GM23248 (cell line): Measurements from ENCODE around the gene RHOC. TPM values are rescaled to one million over a fixed set of nuclear protein-coding genes. Genes with fewer than 3 reads are reported as not detected.
A peak's percentile ranks its signal among the peaks of the same experiment; 100 is the strongest.

Experiments
- DNase-seq: peaks from one replicate; pipeline ENCODE4 v3.0.0-alpha.2; 2015
- H2AFZ ChIP-seq: fragments of 200-600 bp; sonication (generic); 2 replicates; pipeline ENCODE4 v1.6.1; 2016; ENCODE audit warnings: antibody characterized with exemption
- H3F3A ChIP-seq: fragments of 200-600 bp; sonication (generic); 2 replicates; pipeline ENCODE4 v1.6.1; 2016; ENCODE audit warnings: mild to moderate bottlenecking, antibody characterized with exemption, mixed run types; ENCODE audit not compliant: insufficient read depth
- H3K27ac ChIP-seq: fragments of 200-600 bp; sonication (generic); 2 replicates; pipeline ENCODE4 v1.5.1; 2016; ENCODE audit warnings: mild to moderate bottlenecking
- H3K27me3 ChIP-seq: fragments of 200-600 bp; sonication (generic); replicated peaks from 2 replicates; pipeline ENCODE4 v1.6.1; 2016; ENCODE audit warnings: mild to moderate bottlenecking; ENCODE audit not compliant: insufficient read depth
- H3K36me3 ChIP-seq: fragments of 200-600 bp; sonication (generic); 2 replicates; pipeline ENCODE4 v1.6.1; 2016; ENCODE audit warnings: low read depth, mild to moderate bottlenecking
- H3K4me1 ChIP-seq: fragments of 200-600 bp; sonication (generic); 2 replicates; pipeline ENCODE4 v1.6.1; 2016; ENCODE audit warnings: mild to moderate bottlenecking; ENCODE audit not compliant: insufficient read depth
- H3K4me2 ChIP-seq: fragments of 200-600 bp; sonication (generic); one replicate; pipeline ENCODE4 v1.6.1; 2016; ENCODE audit warnings: mild to moderate bottlenecking; ENCODE audit not compliant: unreplicated experiment
- H3K4me3 ChIP-seq: fragments of 200-600 bp; sonication (generic); 2 replicates; pipeline ENCODE4 v1.5.1; 2016; ENCODE audit warnings: mild to moderate bottlenecking
- H3K79me2 ChIP-seq: fragments of 200-600 bp; sonication (generic); 2 replicates; pipeline ENCODE4 v1.6.1; 2016; ENCODE audit warnings: mild to moderate bottlenecking; ENCODE audit not compliant: insufficient read depth
- H3K9ac ChIP-seq: fragments of 200-600 bp; sonication (generic); 2 replicates; pipeline ENCODE4 v1.6.1; 2016; ENCODE audit warnings: mild to moderate bottlenecking
- H3K9me2 ChIP-seq: fragments of 200-600 bp; sonication (generic); 2 replicates; pipeline ENCODE4 v1.6.1; 2016; ENCODE audit warnings: mixed run types, mild to moderate bottlenecking, moderate library complexity; ENCODE audit not compliant: insufficient read depth
- H3K9me3 ChIP-seq: fragments of 200-600 bp; sonication (generic); one replicate; pipeline ENCODE4 v1.6.1; 2017; ENCODE audit warnings: low read depth
- H4K20me1 ChIP-seq: fragments of 200-600 bp; sonication (generic); 2 replicates; pipeline ENCODE4 v1.6.0; 2016; ENCODE audit not compliant: insufficient read depth
- EZH2 ChIP-seq: fragments of 200-600 bp; sonication (generic); IDR thresholded peaks from 2 replicates; pipeline ENCODE4 v1.6.1; 2018; ENCODE audit warnings: antibody characterized with exemption, mild to moderate bottlenecking; ENCODE audit not compliant: insufficient read depth, poor library complexity, severe bottlenecking
- EZH2phosphoT487 ChIP-seq: fragments of 200-600 bp; sonication (generic); IDR thresholded peaks from 2 replicates; pipeline ENCODE4 v1.6.1; 2018; ENCODE audit warnings: antibody characterized with exemption, moderate library complexity, mild to moderate bottlenecking, low read depth; ENCODE audit not compliant: insufficient read depth
- WGBS, 2 experiments: methylation state at CpG; one replicate each; pipeline ENCODE4 v1.1.6; 2015 to 2017; ENCODE audit warnings: low lambda C conversion rate in 2 of 2, low coverage in 1 of 2; ENCODE audit errors: missing lambda C conversion rate in 2 of 2; 5-methylcytosine and 5-hydroxymethylcytosine counted together
- in situ Hi-C: fragments of 300-500 bp; cut with MboI; formaldehyde crosslinking; loops from 2 replicates; pipeline ENCODE4 v1.15.0; 2020
- polyA plus RNA-seq: library from polyadenylated mRNA; unstranded; fragments of >200 nt; fragmentation: Nextera tagmentation; extraction: Ambion mirVana; gene quantifications from 2 replicates; pipeline ENCODE4 v1.2.1, GENCODE V29; 2016
- total RNA-seq: library from RNA; depleted of rRNA; stranded (reverse); fragments of >200 nt; shearing (Covaris generic); gene quantifications from 2 replicates; pipeline ENCODE4 v1.2.3, GENCODE V29; 2014; rRNA removed

The RHOC gene
- total and polyA plus RNA-seq, 2 experiments from 2014 or later, result 625 to 711 TPM

- H3K4me2 ChIP-seq, result no peak overlapping the region
- H3K27me3 ChIP-seq, result no peaks in the 10 kb centered on the region
- WGBS, 2 experiments, result 97 to 100% methylated on average over 1 of the region's 1 CpG
- H3K9me2 ChIP-seq, result no peaks in the 10 kb centered on the region
- peaks cover 13% of the 10 kb centered on the region for H3K4me1 ChIP-seq
- DNase-seq, result no peak
- H3K9ac ChIP-seq, result peak overlapping the region; percentile 91; the same call in 1 of the 2 replicates
- H2AFZ ChIP-seq, result no peak overlapping the region
- peaks cover 34% of the 10 kb centered on the region for H3K36me3 ChIP-seq
- TF ChIP-seq EZH2phosphoT487, result no peak
- no peak for TF ChIP-seq EZH2
- no peaks in the 10 kb centered on the region for H4K20me1 ChIP-seq
- H3K27ac ChIP-seq, result peak overlapping the region; percentile 74
- H3K79me2 ChIP-seq, result peaks cover 21% of the 10 kb centered on the region
- in situ Hi-C loops, result no loop called here
- H3K4me3 ChIP-seq, result no peak overlapping the region
- H3F3A ChIP-seq, result peaks cover 44% of the 10 kb centered on the region
- no peaks in the 10 kb centered on the region for H3K9me3 ChIP-seq
Observed at GRCh38 chr1:112672842-112673241, 34.1 kb downstream of the RHOC start.

GRCh38 chr1:112672009-112672408 is 34.9 kb downstream of the RHOC start:
- H3K9me2 ChIP-seq, result no peaks in the 10 kb centered on the region
- H3K27ac ChIP-seq, result no peak overlapping the region
- peaks cover 13% of the 10 kb centered on the region for H3K4me1 ChIP-seq
- H4K20me1 ChIP-seq, result no peaks in the 10 kb centered on the region
- 38 to 47% methylated on average over 2 of the region's 2 CpGs for WGBS, 2 experiments
- peaks cover 19% of the 10 kb centered on the region for H3K79me2 ChIP-seq
- no peak overlapping the region for H3K4me3 ChIP-seq
- in situ Hi-C loops, result no loop called here
- no peak overlapping the region for H2AFZ ChIP-seq
- no peaks in the 10 kb centered on the region for H3K9me3 ChIP-seq
- no peak overlapping the region for H3K9ac ChIP-seq
- peaks cover 45% of the 10 kb centered on the region for H3F3A ChIP-seq
- TF ChIP-seq EZH2phosphoT487 (no peak), EZH2 (no peak)
- peaks cover 41% of the 10 kb centered on the region for H3K36me3 ChIP-seq
- no peak overlapping the region for H3K4me2 ChIP-seq
- no peak for DNase-seq
- H3K27me3 ChIP-seq, result no peaks in the 10 kb centered on the region

GRCh38 chr1:112666946-112667345 is 40.0 kb downstream of the RHOC start:
- peaks cover 18% of the 10 kb centered on the region; the same call in 1 of the 2 replicates for H3K79me2 ChIP-seq
- H3K9me2 ChIP-seq, result no peaks in the 10 kb centered on the region
- no peaks in the 10 kb centered on the region for H3K27me3 ChIP-seq
- no peak overlapping the region for H3K4me2 ChIP-seq
- H3K36me3 ChIP-seq, result peaks cover 72% of the 10 kb centered on the region
- no peak overlapping the region for H3K4me3 ChIP-seq
- no peak for TF ChIP-seq EZH2
- no peak for TF ChIP-seq EZH2phosphoT487
- H3F3A ChIP-seq, result peaks cover 32% of the 10 kb centered on the region
- DNase-seq, result no peak
- H3K27ac ChIP-seq, result no peak overlapping the region
- no peak overlapping the region for H2AFZ ChIP-seq
- H3K4me1 ChIP-seq, result no peaks in the 10 kb centered on the region
- in situ Hi-C loops, result no loop called here
- H4K20me1 ChIP-seq, result no peaks in the 10 kb centered on the region
- H3K9me3 ChIP-seq, result no peaks in the 10 kb centered on the region
- no peak overlapping the region for H3K9ac ChIP-seq
- WGBS, 2 experiments, result 94% methylated on average over 2 of the region's 2 CpGs

GRCh38 chr1:112665857-112666256 is 41.1 kb downstream of the RHOC start:
- H3K9ac ChIP-seq, result no peak overlapping the region
- no peak overlapping the region for H2AFZ ChIP-seq
- DNase-seq, result no peak
- no peaks in the 10 kb centered on the region for H3K9me2 ChIP-seq
- no peaks in the 10 kb centered on the region for H3K9me3 ChIP-seq
- no peaks in the 10 kb centered on the region for H3K4me1 ChIP-seq
- H3F3A ChIP-seq, result peaks cover 24% of the 10 kb centered on the region
- H3K4me3 ChIP-seq, result no peak overlapping the region
- peaks cover 76% of the 10 kb centered on the region for H3K36me3 ChIP-seq
- in situ Hi-C loops, result no loop called here
- H3K27ac ChIP-seq, result no peak overlapping the region
- H3K27me3 ChIP-seq, result no peaks in the 10 kb centered on the region
- no peak overlapping the region for H3K4me2 ChIP-seq
- H3K79me2 ChIP-seq, result peaks cover 25% of the 10 kb centered on the region
- WGBS, 2 experiments, result 78 to 90% methylated on average over 3 of the region's 3 CpGs
- TF ChIP-seq EZH2phosphoT487, result no peak
- no peak for TF ChIP-seq EZH2
- H4K20me1 ChIP-seq, result no peaks in the 10 kb centered on the region

GRCh38 chr1:112651205-112651604 is 55.7 kb downstream of the RHOC start:
- Histone ChIP-seq H3K27me3 (no peaks in the 10 kb centered on the region), H3K27ac (no peak overlapping the region), H3K4me1 (no peaks in the 10 kb centered on the region), H3K4me2 (no peak overlapping the region), H3K79me2 (peaks cover 99% of the 10 kb centered on the region), H3K9me3 (no peaks in the 10 kb centered on the region), H3K9me2 (no peaks in the 10 kb centered on the region), H3K9ac (no peak overlapping the region), H3K4me3 (no peak overlapping the region), H3K36me3 (peaks cover 76% of the 10 kb centered on the region), H4K20me1 (0 out of 2 replicates have a peak, but pooled peaks cover 6% of the 10 kb centered on the region), H3F3A (peaks cover 10% of the 10 kb centered on the region), H2AFZ (no peak overlapping the region)
- in situ Hi-C loops, result no loop called here
- no peak for DNase-seq
- 100% methylated on average over 1 of the region's 1 CpG for WGBS, 2 experiments
- TF ChIP-seq EZH2 (no peak), EZH2phosphoT487 (no peak)

Other genes with a start within 250 kb of the RHOC start
- gene WNT2B, start 198.2 kb downstream of the RHOC start, total RNA-seq, result 0.13 and 2.1 TPM in 2 replicates
- gene WNT2B, start 198.2 kb downstream of the RHOC start, polyA plus RNA-seq, result 0.43 and 0.61 TPM in 2 replicates
- gene ST7L, start 88.0 kb downstream of the RHOC start, total RNA-seq, result 10.5 and 13.9 TPM in 2 replicates
- gene ST7L, start 88.0 kb downstream of the RHOC start, polyA plus RNA-seq, result 21.0 TPM in 2 replicates
- gene CAPZA1, start 87.3 kb downstream of the RHOC start, total RNA-seq, result 266 and 273 TPM in 2 replicates
- 279 and 286 TPM in 2 replicates for gene CAPZA1, start 87.3 kb downstream of the RHOC start, polyA plus RNA-seq
- gene MOV10, start 32.5 kb downstream of the RHOC start, total RNA-seq, result 16.5 and 24.9 TPM in 2 replicates
- 29.1 and 31.1 TPM in 2 replicates for gene MOV10, start 32.5 kb downstream of the RHOC start, polyA plus RNA-seq
- 0.13 and 0.54 TPM in 2 replicates for gene PPM1J, start 8.2 kb upstream of the RHOC start, total RNA-seq
- gene PPM1J, start 8.2 kb upstream of the RHOC start, polyA plus RNA-seq, result 0.95 and 1.5 TPM in 2 replicates
- gene SLC16A1, start 249.1 kb upstream of the RHOC start, total RNA-seq, result 153 and 178 TPM in 2 replicates
- 97.5 and 99.9 TPM in 2 replicates for gene SLC16A1, start 249.1 kb upstream of the RHOC start, polyA plus RNA-seq